Right atrium auricular region (tissue), 2 donors: ENCODE data around the gene CACNG4. TPM values are rescaled to one million over a fixed set of nuclear protein-coding genes. Genes with fewer than 3 reads are reported as not detected.

Source experiments
- DNase-seq: peaks from one replicate; pipeline ENCODE4 v3.0.0-alpha.2; 2019; ENCODE audit warnings: low spot score
- H3K27ac ChIP-seq, 2 donors: fragments of 200-600 bp; sonication (generic); 1 replicate in 1 of 2; 2 replicates in 1 of 2; pipeline ENCODE4 v1.5.1; 2016 to 2019
- H3K27me3 ChIP-seq, 2 donors: fragments of 200-600 bp; sonication (generic); one replicate each; pipeline versions ENCODE4 v1.5.1 to v1.6.0; 2017 to 2019
- H3K36me3 ChIP-seq: fragments of 200-600 bp; sonication (generic); one replicate; pipeline ENCODE4 v1.5.1; 2016
- H3K4me1 ChIP-seq, 2 donors: fragments of 200-600 bp; sonication (generic); one replicate each; pipeline versions ENCODE4 v1.5.1 to v1.6.0; 2017 to 2019
- H3K4me3 ChIP-seq, 2 donors: fragments of 200-600 bp; sonication (generic); 1 replicate in 1 of 2; 2 replicates in 1 of 2; pipeline ENCODE4 v1.5.1; 2017 to 2019; ENCODE audit warnings: mild to moderate bottlenecking in 1 of 2, moderate library complexity in 1 of 2
- H3K9me3 ChIP-seq, 2 donors: fragments of 200-600 bp; sonication (generic); one replicate each; pipeline ENCODE4 v1.5.1; 2019
- CTCF ChIP-seq, 2 donors: fragments of 200-600 bp; sonication (generic); IDR thresholded peaks; one replicate each; pipeline ENCODE4 v1.5.1; 2019; ENCODE audit warnings: antibody characterized with exemption in 2 of 2
- total RNA-seq, 2 donors: library from RNA; depleted of rRNA; stranded (reverse); fragments of >200 nt; gene quantifications; one replicate each; pipeline ENCODE4 v1.1.0, GENCODE V29; 2016

Gene CACNG4
- total RNA-seq, 2 donors from 2014 or later = 0.63 to 1.9 TPM

GRCh38 chr17:67044940-67045339 is 80.4 kb downstream of the CACNG4 start:
- TF ChIP-seq CTCF (IDR thresholded peaks at IDR 0.05) = no peak
- Histone ChIP-seq H3K9me3 (peaks cover 0 to 25% of the 10 kb centered on the region in 2 donors), H3K4me1 (no peaks in the 10 kb centered on the region), H3K4me3 (no peak overlapping the region), H3K27ac (no peak overlapping the region), H3K27me3 (no peaks in the 10 kb centered on the region), H3K36me3 (no peaks in the 10 kb centered on the region)
- no peak for DNase-seq

- DNase-seq = no peak
- TF ChIP-seq CTCF (IDR thresholded peaks at IDR 0.05) = no peak
- Histone ChIP-seq H3K9me3 (peaks cover 0 to 26% of the 10 kb centered on the region in 2 donors), H3K36me3 (no peaks in the 10 kb centered on the region), H3K27me3 (no peaks in the 10 kb centered on the region), H3K4me1 (no peaks in the 10 kb centered on the region), H3K4me3 (no peak overlapping the region), H3K27ac (no peak overlapping the region)
Observed at GRCh38 chr17:67046398-67046797, 81.9 kb downstream of the CACNG4 start.

GRCh38 chr17:67047382-67047781 is 82.9 kb downstream of the CACNG4 start:
- H3K27ac ChIP-seq = no peak overlapping the region
- H3K36me3 ChIP-seq = no peaks in the 10 kb centered on the region
- H3K4me3 ChIP-seq = no peak overlapping the region
- DNase-seq = no peak
- H3K27me3 ChIP-seq = no peaks in the 10 kb centered on the region
- no peaks in the 10 kb centered on the region for H3K4me1 ChIP-seq
- peaks cover 0 to 26% of the 10 kb centered on the region in 2 donors for H3K9me3 ChIP-seq
- TF ChIP-seq CTCF (IDR thresholded peaks at IDR 0.05) = no peak

- no peaks in the 10 kb centered on the region for H3K27me3 ChIP-seq
- no peak for DNase-seq
- no peaks in the 10 kb centered on the region for H3K36me3 ChIP-seq
- TF ChIP-seq CTCF (IDR thresholded peaks at IDR 0.05) = no peak
- no peak overlapping the region for H3K27ac ChIP-seq
- H3K4me1 ChIP-seq = no peaks in the 10 kb centered on the region
- no peak overlapping the region for H3K4me3 ChIP-seq
- peaks cover 0 to 26% of the 10 kb centered on the region in 2 donors for H3K9me3 ChIP-seq
Observed at GRCh38 chr17:67049025-67049739, 84.7 kb downstream of the CACNG4 start.

- no peaks in the 10 kb centered on the region for H3K36me3 ChIP-seq
- no peak for DNase-seq
- no peaks in the 10 kb centered on the region for H3K4me1 ChIP-seq
- H3K27ac ChIP-seq = no peak overlapping the region
- no peak overlapping the region for H3K4me3 ChIP-seq
- peaks cover 0 to 26% of the 10 kb centered on the region in 2 donors for H3K9me3 ChIP-seq
- no peak for TF ChIP-seq CTCF (IDR thresholded peaks at IDR 0.05)
- H3K27me3 ChIP-seq = no peaks in the 10 kb centered on the region
Observed at GRCh38 chr17:67050066-67050465, 85.6 kb downstream of the CACNG4 start.
